ENCODE results near the gene HNRNPR. TPM values are rescaled to one million over a fixed set of nuclear protein-coding genes. Genes with fewer than 3 reads are reported as not detected.

HNRNPR gene
- total RNA-seq, 1 experiment from 2014 or later, result 194 TPM

GRCh38 chr1:23368562-23369334, 24.7 kb upstream of the HNRNPR start:
- Histone ChIP-seq H3K9me3 (ENCODE audit: control insufficient read depth in 1 of 2, insufficient read depth in 1 of 2, low read depth in 1 of 2, low read length in 2 of 2) (peaks cover 0 to 11% of the 10 kb centered on the region in 2 experiments; a peak in 2 of 4 replicates), H3K4me1 (ENCODE audit: control insufficient read depth in 1 of 2, insufficient read depth in 2 of 2, low read length in 2 of 2) (peaks cover 23 to 33% of the 10 kb centered on the region in 2 experiments), H3K27ac (ENCODE audit: low read depth, low read length) (peak overlapping the region; percentile 90), H4K20me1 (ENCODE audit: insufficient read depth) (no peaks in the 10 kb centered on the region), H3K36me3 (ENCODE audit: control insufficient read depth in 1 of 2, insufficient read depth in 2 of 2, low read length in 2 of 2) (peaks cover 0 to 9% of the 10 kb centered on the region in 2 experiments; a peak in 1 of 4 replicates), H3K4me3 (replicated peaks in 1 of 2; ENCODE audit: low read depth in 1 of 2, low read length in 2 of 2) (peak overlapping the region; percentile 65 to 69), H3K9ac (ENCODE audit: low read length) (peak overlapping the region; percentile 92), H2AFZ (ENCODE audit: low read depth, low read length, poor library complexity, severe bottlenecking) (peak overlapping the region; percentile 100), H3K27me3 (ENCODE audit: insufficient read depth, low read length) (no peaks in the 10 kb centered on the region), H3K4me2 (ENCODE audit: low read length) (peak overlapping the region; percentile 100), H3K79me2 (ENCODE audit: insufficient read depth, low read length) (peaks cover 16% of the 10 kb centered on the region), H3K9me2 (ENCODE audit: insufficient read depth) (no peaks in the 10 kb centered on the region)
- DNase-seq (ENCODE audit: low read depth, low spot score) (peak; percentile 80), ATAC-seq (peak; percentile 80)
- intact Hi-C loops (cut with micrococcal nuclease), result loop anchor here (2.0 kb wide), 1 partner anchor 36 kb away; no protein-coding TSS in a partner anchor
- BruUV-seq (replicated peaks), result no TSS peak
- ChIA-PET RAD21 (ENCODE audit: low non-redundant PET in 1 of 2, low total read pairs in 2 of 2, uncharacterized antibody in 2 of 2, unreplicated experiment in 2 of 2) (interaction anchor here (0.6 to 1.2 kb wide), 3 partner anchors 24 to 35 kb away, joined by 3 to 6 read pairs (median 5); partner anchors contain the start of gene HNRNPR (in 2 of the 2)), POLR2A (interaction anchor here (1.0 to 3.3 kb wide), 6 partner anchors 8 to 116 kb away, joined by 3 to 30 read pairs (median 6); partner anchors contain the start of gene HNRNPR), CTCF (interaction anchor here (0.8 to 3.3 kb wide), 4 partner anchors 22 to 128 kb away, joined by 3 to 21 read pairs (median 6); partner anchors contain the start of gene HNRNPR)
- TF ChIP-seq POLR2AphosphoS5 (IDR thresholded peaks at IDR 0.05; ENCODE audit: low read depth, low read length) (peak; percentile 95), ZNF274 (IDR thresholded peaks at IDR 0.05; ENCODE audit: low read depth, low read length) (no peak), JUND (IDR thresholded peaks at IDR 0.05) (no peak), RAD21 (IDR thresholded peaks at IDR 0.05; ENCODE audit: low read depth) (peak; percentile 42; the same call in 1 of the 2 replicates), ZFX (IDR thresholded peaks at IDR 0.05) (peak; percentile 88), ELF1 (IDR thresholded peaks at IDR 0.05; ENCODE audit: borderline replicate concordance, low read depth) (no peak; the same call in 1 of the 2 replicates), CBX3 (IDR thresholded peaks at IDR 0.05; ENCODE audit: low read depth) (no peak), ZBTB33 (IDR thresholded peaks at IDR 0.05; ENCODE audit: extremely low read depth, insufficient replicate concordance, low read length) (peak; percentile 40), YY1 (IDR thresholded peaks at IDR 0.05; ENCODE audit: extremely low read depth, insufficient replicate concordance, low read depth, low read length) (peak; percentile 82), FOSL1 (IDR thresholded peaks at IDR 0.05; ENCODE audit: low read depth) (no peak), SIN3A (IDR thresholded peaks at IDR 0.05; ENCODE audit: low read depth) (peak; percentile 57; the same call in 1 of the 2 replicates), POLR2A (IDR thresholded peaks at IDR 0.05; ENCODE audit: borderline replicate concordance, extremely low read depth, insufficient read depth, insufficient read length) (peak; percentile 83), EGR1 (IDR thresholded peaks at IDR 0.05; ENCODE audit: low read depth) (no peak; the same call in none of the 2 replicates), CTCF (IDR thresholded peaks at IDR 0.05 in 2 of 3, conservative IDR thresholded peaks at IDR 0.05 in 1 of 3; ENCODE audit: borderline replicate concordance in 1 of 3, insufficient read depth in 1 of 3, low read depth in 2 of 3, low read length in 2 of 3) (no peak), SP1 (IDR thresholded peaks at IDR 0.05; ENCODE audit: low read depth) (no peak; the same call in none of the 2 replicates), MAX (IDR thresholded peaks at IDR 0.05) (peak; percentile 40; the same call in 1 of the 2 replicates), EZH2 (IDR thresholded peaks at IDR 0.05) (no peak)
- TF ChIP-seq, protein P1, sequence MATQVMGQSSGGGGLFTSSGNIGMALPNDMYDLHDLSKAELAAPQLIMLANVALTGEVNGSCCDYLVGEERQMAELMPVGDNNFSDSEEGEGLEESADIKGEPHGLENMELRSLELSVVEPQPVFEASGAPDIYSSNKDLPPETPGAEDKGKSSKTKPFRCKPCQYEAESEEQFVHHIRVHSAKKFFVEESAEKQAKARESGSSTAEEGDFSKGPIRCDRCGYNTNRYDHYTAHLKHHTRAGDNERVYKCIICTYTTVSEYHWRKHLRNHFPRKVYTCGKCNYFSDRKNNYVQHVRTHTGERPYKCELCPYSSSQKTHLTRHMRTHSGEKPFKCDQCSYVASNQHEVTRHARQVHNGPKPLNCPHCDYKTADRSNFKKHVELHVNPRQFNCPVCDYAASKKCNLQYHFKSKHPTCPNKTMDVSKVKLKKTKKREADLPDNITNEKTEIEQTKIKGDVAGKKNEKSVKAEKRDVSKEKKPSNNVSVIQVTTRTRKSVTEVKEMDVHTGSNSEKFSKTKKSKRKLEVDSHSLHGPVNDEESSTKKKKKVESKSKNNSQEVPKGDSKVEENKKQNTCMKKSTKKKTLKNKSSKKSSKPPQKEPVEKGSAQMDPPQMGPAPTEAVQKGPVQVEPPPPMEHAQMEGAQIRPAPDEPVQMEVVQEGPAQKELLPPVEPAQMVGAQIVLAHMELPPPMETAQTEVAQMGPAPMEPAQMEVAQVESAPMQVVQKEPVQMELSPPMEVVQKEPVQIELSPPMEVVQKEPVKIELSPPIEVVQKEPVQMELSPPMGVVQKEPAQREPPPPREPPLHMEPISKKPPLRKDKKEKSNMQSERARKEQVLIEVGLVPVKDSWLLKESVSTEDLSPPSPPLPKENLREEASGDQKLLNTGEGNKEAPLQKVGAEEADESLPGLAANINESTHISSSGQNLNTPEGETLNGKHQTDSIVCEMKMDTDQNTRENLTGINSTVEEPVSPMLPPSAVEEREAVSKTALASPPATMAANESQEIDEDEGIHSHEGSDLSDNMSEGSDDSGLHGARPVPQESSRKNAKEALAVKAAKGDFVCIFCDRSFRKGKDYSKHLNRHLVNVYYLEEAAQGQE (IDR thresholded peaks at IDR 0.05; ENCODE audit: low read depth), result no peak
